Left ventricle myocardium inferior (tissue), 1 donor: Measurements from ENCODE around the gene OGDH. TPM values are rescaled to one million over a fixed set of nuclear protein-coding genes. Genes with fewer than 3 reads are reported as not detected.
A peak's percentile ranks its signal among the peaks of the same experiment; 100 is the strongest.
"Not testable (repeated sequence)": the region's sequence is repeated elsewhere in the genome, so short reads cannot be mapped to it uniquely, and the experiment has no call there.

Experiments used
- DNase-seq: peaks from one replicate; pipeline ENCODE4 v3.0.0-alpha.2; 2020
- H3K27ac ChIP-seq: fragments of 200-600 bp; replicated peaks from 2 replicates; pipeline ENCODE4 v1.8.0; 2021
- H3K27me3 ChIP-seq: fragments of 200-600 bp; 2 replicates; pipeline ENCODE4 v1.8.0; 2021; ENCODE audit warnings: low read depth
- H3K36me3 ChIP-seq: fragments of 200-600 bp; 2 replicates; pipeline ENCODE4 v1.8.0; 2021
- H3K4me1 ChIP-seq: fragments of 200-600 bp; 2 replicates; pipeline ENCODE4 v1.8.0; 2021
- H3K4me3 ChIP-seq: fragments of 200-600 bp; 2 replicates; pipeline ENCODE4 v1.8.0; 2021; ENCODE audit warnings: mild to moderate bottlenecking, moderate library complexity
- H3K9me3 ChIP-seq: fragments of 200-600 bp; replicated peaks from 2 replicates; pipeline ENCODE4 v1.8.0; 2021
- intact Hi-C: fragments of 100-400 bp; cut with micrococcal nuclease; formaldehyde crosslinking; loops from one replicate; pipeline ENCODE4 v1.11.0; 2022
- long read RNA-seq: library from polyadenylated mRNA; unstranded; transcript quantifications from one replicate; pipeline ENCODE4 v2.0.0, GENCODE V29; 2021
- total RNA-seq: library from RNA; stranded (reverse); fragmentation: NEBNext Ultra II Directional; extraction: Animal tissue kit (Norgen Biotek cat#: 25700); gene quantifications from one replicate; pipeline ENCODE4 v1.2.1, GENCODE V29; 2021
- TF ChIP-seq, protein P1 (sequence below): fragments of 200-600 bp; IDR thresholded peaks from 2 replicates; pipeline ENCODE4 v1.8.0; 2021; ENCODE audit warnings: antibody characterized with exemption, mild to moderate bottlenecking, borderline replicate concordance
- donor health status: DM: no; HTN: yes; CAD: no; lungs with severe emphysema.

Gene OGDH
- total RNA-seq = 677 TPM
- long read RNA-seq, full-length matches to known transcripts = 168 of 984 reads
- long read RNA-seq, partial matches to known transcripts = 717 of 984 reads
- long read RNA-seq, other reads (novel, unspliced or antisense) = 99 of 984 reads

- intact Hi-C loops = no loop called here
- Histone ChIP-seq H3K27me3 (no peaks in the 10 kb centered on the region), H3K36me3 (peaks cover 4% of the 10 kb centered on the region), H3K4me1 (peaks cover 43% of the 10 kb centered on the region), H3K9me3 (no peaks in the 10 kb centered on the region), H3K4me3 (peak within 1 kb of the TSS; percentile 84), H3K27ac (peak within 1 kb of the TSS; percentile 100)
- TF ChIP-seq, protein P1, sequence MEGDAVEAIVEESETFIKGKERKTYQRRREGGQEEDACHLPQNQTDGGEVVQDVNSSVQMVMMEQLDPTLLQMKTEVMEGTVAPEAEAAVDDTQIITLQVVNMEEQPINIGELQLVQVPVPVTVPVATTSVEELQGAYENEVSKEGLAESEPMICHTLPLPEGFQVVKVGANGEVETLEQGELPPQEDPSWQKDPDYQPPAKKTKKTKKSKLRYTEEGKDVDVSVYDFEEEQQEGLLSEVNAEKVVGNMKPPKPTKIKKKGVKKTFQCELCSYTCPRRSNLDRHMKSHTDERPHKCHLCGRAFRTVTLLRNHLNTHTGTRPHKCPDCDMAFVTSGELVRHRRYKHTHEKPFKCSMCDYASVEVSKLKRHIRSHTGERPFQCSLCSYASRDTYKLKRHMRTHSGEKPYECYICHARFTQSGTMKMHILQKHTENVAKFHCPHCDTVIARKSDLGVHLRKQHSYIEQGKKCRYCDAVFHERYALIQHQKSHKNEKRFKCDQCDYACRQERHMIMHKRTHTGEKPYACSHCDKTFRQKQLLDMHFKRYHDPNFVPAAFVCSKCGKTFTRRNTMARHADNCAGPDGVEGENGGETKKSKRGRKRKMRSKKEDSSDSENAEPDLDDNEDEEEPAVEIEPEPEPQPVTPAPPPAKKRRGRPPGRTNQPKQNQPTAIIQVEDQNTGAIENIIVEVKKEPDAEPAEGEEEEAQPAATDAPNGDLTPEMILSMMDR = no peak
- peak; percentile 99 for DNase-seq
These were observed at the start of gene OGDH for GRCh38 chr7:44606341-44607140. Gene OGDH, plus strand, starts transcription at chr7:44606627. Its CDS starts 17,717 bp downstream, at chr7:44624344.

GRCh38 chr7:44557485-44557884 is 48.9 kb upstream of the OGDH start:
- H3K36me3 ChIP-seq = no peaks in the 10 kb centered on the region
- TF ChIP-seq, protein P1 = no peak
- intact Hi-C loops = no loop called here
- H3K4me3 ChIP-seq = no peak overlapping the region
- no peak for DNase-seq
- no peaks in the 10 kb centered on the region for H3K27me3 ChIP-seq
- no peak overlapping the region for H3K27ac ChIP-seq
- H3K9me3 ChIP-seq = no peaks in the 10 kb centered on the region
- H3K4me1 ChIP-seq = no peaks in the 10 kb centered on the region

DNA sequence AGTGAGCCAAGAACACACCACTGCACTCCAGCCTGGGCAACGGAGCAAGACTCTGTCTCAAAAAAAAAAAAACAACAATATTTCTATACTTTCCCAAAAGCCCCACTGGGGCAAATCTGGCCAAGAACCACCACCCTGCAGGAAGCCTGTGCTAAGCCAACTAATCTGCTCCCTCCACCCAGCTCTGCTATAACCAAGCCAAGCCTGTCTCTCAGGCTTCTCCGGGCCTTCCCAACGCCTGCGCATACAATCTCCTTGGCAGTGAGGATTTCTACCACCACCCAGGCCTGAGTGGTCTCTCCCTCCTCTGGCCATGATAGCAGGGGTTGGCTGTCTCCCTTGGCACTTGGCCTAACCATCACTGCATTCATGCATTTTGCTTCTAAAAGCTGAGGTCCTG is 46.9 kb upstream of the OGDH start:
- peaks cover 7% of the 10 kb centered on the region for H3K36me3 ChIP-seq
- TF ChIP-seq, protein P1 = no peak
- H3K27ac ChIP-seq = no peak overlapping the region
- intact Hi-C loops = no loop called here
- DNase-seq = no peak
- no peak overlapping the region for H3K4me3 ChIP-seq
- H3K27me3 ChIP-seq = no peaks in the 10 kb centered on the region
- H3K4me1 ChIP-seq = peaks cover under 1% of the 10 kb centered on the region
- H3K9me3 ChIP-seq = no peaks in the 10 kb centered on the region

DNA sequence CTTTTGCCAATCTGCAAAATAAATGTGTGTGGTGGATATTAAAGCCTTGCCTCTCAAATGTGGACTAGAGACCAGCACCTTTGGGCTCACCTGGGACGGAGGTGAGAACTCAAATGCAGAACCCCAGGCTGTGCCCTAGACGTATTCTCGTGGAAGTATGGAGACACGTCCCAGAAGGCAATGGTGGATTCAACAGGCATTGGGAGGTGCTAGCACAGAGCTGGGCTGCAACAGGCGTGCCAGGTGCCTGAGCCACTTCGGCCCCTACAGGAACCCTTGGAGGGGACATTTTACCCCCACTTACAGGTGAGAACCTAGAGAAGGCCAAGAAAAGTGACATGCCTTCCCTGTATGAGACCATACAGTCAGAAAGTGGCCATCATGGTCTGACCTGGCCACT is 44.9 kb upstream of the OGDH start:
- Histone ChIP-seq H3K4me3 (no peak overlapping the region), H3K4me1 (peaks cover 21% of the 10 kb centered on the region), H3K27ac (no peak overlapping the region), H3K27me3 (no peaks in the 10 kb centered on the region), H3K36me3 (peaks cover 27% of the 10 kb centered on the region), H3K9me3 (no peaks in the 10 kb centered on the region)
- intact Hi-C loops = no loop called here
- TF ChIP-seq, protein P1 = no peak
- DNase-seq = no peak

DNA sequence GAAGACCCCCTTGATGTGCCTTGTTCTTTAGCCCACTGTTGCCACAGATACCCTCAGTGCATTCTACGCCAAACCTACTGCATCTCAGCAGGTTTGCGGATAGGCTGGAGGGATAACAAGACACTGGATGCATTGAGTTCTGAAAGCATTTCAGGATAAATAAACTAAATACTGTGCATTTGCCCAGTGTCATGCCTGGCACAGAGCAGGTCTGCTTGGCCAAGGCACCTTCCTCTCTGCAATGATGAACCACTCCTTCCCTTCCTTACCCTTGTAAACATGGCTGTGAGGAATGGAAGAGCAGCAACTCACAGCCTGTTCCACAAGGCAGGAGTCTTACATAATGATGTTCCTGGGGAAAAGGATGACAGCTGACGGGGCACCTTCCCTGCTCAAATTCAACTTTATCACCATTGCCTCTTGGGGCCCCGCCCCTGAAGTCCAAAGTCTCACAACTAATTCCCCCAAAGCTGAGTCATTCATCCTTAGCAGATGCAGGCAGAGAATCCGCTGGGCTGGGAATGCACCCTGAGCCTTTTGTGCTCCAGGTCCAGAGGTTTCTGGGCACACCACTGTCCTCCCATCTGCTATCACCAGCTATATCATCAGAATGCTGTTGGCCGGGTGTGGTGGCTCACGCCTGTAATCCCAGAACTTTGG is 44.3 kb upstream of the OGDH start:
- DNase-seq = no peak
- TF ChIP-seq, protein P1 = no peak
- Histone ChIP-seq H3K4me1 (peaks cover 21% of the 10 kb centered on the region), H3K4me3 (no peak overlapping the region), H3K36me3 (peaks cover 33% of the 10 kb centered on the region), H3K27ac (no peak overlapping the region), H3K9me3 (no peaks in the 10 kb centered on the region), H3K27me3 (no peaks in the 10 kb centered on the region)
- intact Hi-C loops = no loop called here

- H3K9me3 ChIP-seq, H3K27me3 ChIP-seq, H3K27ac ChIP-seq, intact Hi-C loops, H3K4me3 ChIP-seq, DNase-seq: not testable (repeated sequence)
- peaks cover 21% of the 10 kb centered on the region for H3K4me1 ChIP-seq
- H3K36me3 ChIP-seq = peaks cover 38% of the 10 kb centered on the region
These were observed 43.8 kb upstream of the OGDH start for GRCh38 chr7:44562622-44562962.
